DMS 273 (cell line): Measurements from ENCODE around the gene CACNG1.
"Not testable (repeated sequence)": the region's sequence is repeated elsewhere in the genome, so short reads cannot be mapped to it uniquely, and the experiment has no call there.

Source experiments
- DNase-seq: peaks from one replicate; lab custom pipeline; 2025; ENCODE audit not compliant: unreplicated experiment; lab: John Stamatoyannopoulos, UW

CACNG1 gene

GRCh38 chr17:67078292-67078691 is 33.9 kb downstream of the CACNG1 start:
- DNase-seq, result no peak

- DNase-seq, result no peak
These were observed 35.1 kb downstream of the CACNG1 start for GRCh38 chr17:67079491-67079890.

GRCh38 chr17:67080804-67081203 is 36.5 kb downstream of the CACNG1 start:
- no peak for DNase-seq

- DNase-seq, result no peak
These were observed 37.8 kb downstream of the CACNG1 start for GRCh38 chr17:67082107-67082506.

- DNase-seq, result no peak
These were observed 41.1 kb downstream of the CACNG1 start for GRCh38 chr17:67085406-67085805.

- DNase-seq, result no peak
These were observed 44.3 kb downstream of the CACNG1 start for GRCh38 chr17:67088639-67089038.

- DNase-seq, result no peak
These were observed 46.0 kb downstream of the CACNG1 start for GRCh38 chr17:67090341-67090740.

GRCh38 chr17:67092291-67092690 is 47.9 kb downstream of the CACNG1 start:
- no peak for DNase-seq

GRCh38 chr17:67092710-67093109 is 48.4 kb downstream of the CACNG1 start:
- DNase-seq, result not testable (repeated sequence)

- DNase-seq, result no peak
These were observed 49.0 kb downstream of the CACNG1 start for GRCh38 chr17:67093348-67093747.

- DNase-seq, result not testable (repeated sequence)
These were observed 50.9 kb downstream of the CACNG1 start for GRCh38 chr17:67095291-67095690.

- DNase-seq, result no peak
These were observed 51.4 kb downstream of the CACNG1 start for GRCh38 chr17:67095803-67096202.

GRCh38 chr17:67096609-67097008 is 52.3 kb downstream of the CACNG1 start:
- no peak for DNase-seq

GRCh38 chr17:67098006-67098405 is 53.7 kb downstream of the CACNG1 start:
- DNase-seq, result no peak

GRCh38 chr17:67104641-67105040 is 60.3 kb downstream of the CACNG1 start:
- DNase-seq, result not testable (repeated sequence)

- no peak for DNase-seq
These were observed 60.9 kb downstream of the CACNG1 start for GRCh38 chr17:67105213-67105612.
